Activated CD4-positive, alpha-beta T cell treated with anti-CD3 and anti-CD28 coated beads, Interleukin-2, amount 10 ng/mL, durations not matched to agents 7 days and 5 days (primary cell): ENCODE results near the gene MLH1. TPM values are rescaled to one million over a fixed set of nuclear protein-coding genes. Genes with fewer than 3 reads are reported as not detected.
"Not testable (repeated sequence)": the region's sequence is repeated elsewhere in the genome, so short reads cannot be mapped to it uniquely, and the experiment has no call there.

Experiments used
- CTCF ChIA-PET: fragments of 350-600 bp; sonication (Branson Sonifier 250); formaldehyde crosslinking; loops from one replicate; lab custom pipeline; 2021; ENCODE audit warnings: antibody characterized with exemption; lab: Charles Lee
- POLR2A ChIA-PET: fragments of 350-600 bp; sonication (Branson Sonifier 250); formaldehyde crosslinking; loops from one replicate; lab custom pipeline; 2021; ENCODE audit warnings: antibody characterized with exemption; lab: Charles Lee
- DNase-seq: peaks from one replicate; pipeline ENCODE4 v3.0.0-alpha.2; 2020
- H3K27ac Mint-ChIP-seq: one replicate; pipeline ENCODE4 v1.8.0; 2021; ENCODE audit warnings: mild to moderate bottlenecking, moderate library complexity, mixed read lengths
- H3K27me3 Mint-ChIP-seq: one replicate; pipeline ENCODE4 v1.8.0; 2021; ENCODE audit warnings: mixed read lengths
- H3K36me3 Mint-ChIP-seq: one replicate; pipeline ENCODE4 v1.8.0; 2021; ENCODE audit warnings: low read depth, mixed read lengths
- H3K4me1 Mint-ChIP-seq: one replicate; pipeline ENCODE4 v1.8.0; 2021; ENCODE audit warnings: mixed read lengths
- H3K4me3 Mint-ChIP-seq: one replicate; pipeline ENCODE4 v1.8.0; 2021; ENCODE audit warnings: mild to moderate bottlenecking, moderate library complexity, mixed read lengths
- H3K9me3 Mint-ChIP-seq: one replicate; pipeline ENCODE4 v1.8.0; 2021; ENCODE audit warnings: mixed read lengths
- total RNA-seq, 2 experiments: library from RNA; stranded (reverse); gene quantifications; one replicate each; pipeline ENCODE4 v1.2.3, GENCODE V29; 2021

The MLH1 gene
- total RNA-seq: 10 to 100 TPM; 53.2 to 64.8 TPM

DNA sequence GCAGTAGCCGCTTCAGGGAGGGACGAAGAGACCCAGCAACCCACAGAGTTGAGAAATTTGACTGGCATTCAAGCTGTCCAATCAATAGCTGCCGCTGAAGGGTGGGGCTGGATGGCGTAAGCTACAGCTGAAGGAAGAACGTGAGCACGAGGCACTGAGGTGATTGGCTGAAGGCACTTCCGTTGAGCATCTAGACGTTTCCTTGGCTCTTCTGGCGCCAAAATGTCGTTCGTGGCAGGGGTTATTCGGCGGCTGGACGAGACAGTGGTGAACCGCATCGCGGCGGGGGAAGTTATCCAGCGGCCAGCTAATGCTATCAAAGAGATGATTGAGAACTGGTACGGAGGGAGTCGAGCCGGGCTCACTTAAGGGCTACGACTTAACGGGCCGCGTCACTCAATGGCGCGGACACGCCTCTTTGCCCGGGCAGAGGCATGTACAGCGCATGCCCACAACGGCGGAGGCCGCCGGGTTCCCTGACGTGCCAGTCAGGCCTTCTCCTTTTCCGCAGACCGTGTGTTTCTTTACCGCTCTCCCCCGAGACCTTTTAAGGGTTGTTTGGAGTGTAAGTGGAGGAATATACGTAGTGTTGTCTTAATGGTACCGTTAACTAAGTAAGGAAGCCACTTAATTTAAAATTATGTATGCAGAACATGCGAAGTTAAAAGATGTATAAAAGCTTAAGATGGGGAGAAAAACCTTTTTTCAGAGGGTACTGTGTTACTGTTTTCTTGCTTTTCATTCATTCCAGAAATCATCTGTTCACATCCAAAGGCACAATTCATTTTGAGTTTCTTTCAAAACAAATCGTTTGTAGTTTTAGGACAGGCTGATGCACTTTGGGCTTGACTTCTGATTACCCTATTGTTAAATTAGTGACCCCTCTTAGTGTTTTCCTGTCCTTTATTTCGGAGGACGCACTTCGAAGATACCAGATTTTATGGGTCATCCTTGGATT lies at the start of gene MLH1:
Gene MLH1 (plus strand): TSS at position 193 of the 958 bp plus-strand sequence. CDS start 30 bp downstream, at position 223.
- Mint-ChIP-seq H3K27ac (no peak within 1 kb of the TSS), H3K9me3 (no peaks in the 10 kb centered on the region), H3K36me3 (peaks cover 45% of the 10 kb centered on the region), H3K4me3 (no peak within 1 kb of the TSS), H3K27me3 (no peaks in the 10 kb centered on the region), H3K4me1 (peaks cover 47% of the 10 kb centered on the region)
- DNase-seq: peak; percentile 94
- ChIA-PET POLR2A (interaction anchor here (0.7 to 1.2 kb wide), 3 partner anchors 24 to 417 kb away, joined by 3 to 4 read pairs (median 4); no protein-coding TSS in a partner anchor), CTCF (interaction anchor here (0.9 to 1.1 kb wide), 4 partner anchors 18 to 1003 kb away, joined by 3 read pairs; no protein-coding TSS in a partner anchor)

DNA sequence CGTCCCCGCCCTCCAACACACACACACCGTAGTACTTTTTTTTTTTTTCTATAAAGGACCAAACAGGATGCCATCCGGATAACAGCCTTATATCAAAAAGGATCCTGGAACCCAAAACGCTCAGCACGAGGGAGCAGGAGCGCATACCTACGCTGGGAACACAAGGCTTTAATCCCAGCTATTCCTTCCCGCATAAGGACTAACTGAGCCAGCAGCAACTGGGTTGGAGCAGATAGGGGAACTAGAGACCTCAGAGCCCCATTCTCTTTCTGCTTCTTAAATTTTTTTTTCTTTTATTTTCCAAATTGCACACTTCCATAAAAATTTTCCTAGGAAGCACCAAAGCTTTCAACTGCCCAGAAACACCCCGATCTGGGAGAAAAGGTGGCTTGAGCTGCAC lies 49.7 kb upstream of the MLH1 start:
- no peak for DNase-seq
- H3K27me3 Mint-ChIP-seq: peaks cover 2% of the 10 kb centered on the region
- peak overlapping the region; percentile 76 for H3K4me3 Mint-ChIP-seq
- peaks cover 13% of the 10 kb centered on the region for H3K4me1 Mint-ChIP-seq
- CTCF ChIA-PET: interaction anchor here (0.9 to 1.9 kb wide), 4 partner anchors 12 to 38 kb away, joined by 3 to 7 read pairs (median 6); no protein-coding TSS in a partner anchor
- H3K9me3 Mint-ChIP-seq: peaks cover 16% of the 10 kb centered on the region
- POLR2A ChIA-PET: interaction anchor here (0.5 kb wide), 1 partner anchor 106 kb away, joined by 4 read pairs; no protein-coding TSS in a partner anchor
- peaks cover 9% of the 10 kb centered on the region for H3K36me3 Mint-ChIP-seq
- H3K27ac Mint-ChIP-seq: peak overlapping the region; percentile 78

DNA sequence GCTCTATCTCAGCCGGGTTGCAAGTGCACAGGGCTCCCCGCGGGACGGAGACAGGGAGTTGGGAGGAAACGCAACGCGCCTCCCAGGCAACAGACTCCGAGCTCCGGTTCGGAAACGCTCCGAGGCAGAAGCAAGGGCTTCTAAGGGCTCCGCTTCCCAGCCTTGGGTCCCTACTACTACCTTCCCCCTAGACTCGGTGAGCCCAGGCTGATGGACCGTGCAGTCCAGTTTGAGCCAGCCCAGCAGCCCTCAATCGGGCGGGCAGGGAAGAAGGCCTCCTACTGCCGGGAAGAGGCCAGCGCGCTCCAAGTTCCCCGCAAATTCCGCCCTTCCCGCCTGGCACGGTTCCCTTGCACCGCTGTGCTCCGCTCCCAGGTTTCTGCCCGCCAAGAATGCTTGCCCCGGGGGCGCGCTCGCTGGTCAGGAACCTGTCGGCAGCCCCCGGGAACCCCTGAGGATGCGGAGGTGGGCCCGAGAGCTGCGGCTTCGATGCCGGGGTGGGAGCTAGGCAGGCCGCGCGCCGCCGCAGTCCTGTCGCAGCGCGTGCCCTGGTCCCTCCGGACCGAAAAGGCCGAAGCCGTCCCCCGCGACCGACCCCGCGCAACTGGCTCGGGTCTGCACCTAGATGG lies 49.2 kb upstream of the MLH1 start:
- peaks cover 19% of the 10 kb centered on the region for H3K9me3 Mint-ChIP-seq
- ChIA-PET CTCF (interaction anchor here (0.6 to 1.9 kb wide), 12 partner anchors 10 to 111 kb away, joined by 3 to 7 read pairs (median 4); no protein-coding TSS in a partner anchor), POLR2A (no interaction called here)
- H3K27me3 Mint-ChIP-seq: peaks cover 4% of the 10 kb centered on the region
- H3K4me3 Mint-ChIP-seq: peak overlapping the region; percentile 76
- peaks cover 12% of the 10 kb centered on the region for H3K36me3 Mint-ChIP-seq
- DNase-seq: peak; percentile 21
- H3K4me1 Mint-ChIP-seq: peaks cover 13% of the 10 kb centered on the region
- peak overlapping the region; percentile 78 for H3K27ac Mint-ChIP-seq

DNA sequence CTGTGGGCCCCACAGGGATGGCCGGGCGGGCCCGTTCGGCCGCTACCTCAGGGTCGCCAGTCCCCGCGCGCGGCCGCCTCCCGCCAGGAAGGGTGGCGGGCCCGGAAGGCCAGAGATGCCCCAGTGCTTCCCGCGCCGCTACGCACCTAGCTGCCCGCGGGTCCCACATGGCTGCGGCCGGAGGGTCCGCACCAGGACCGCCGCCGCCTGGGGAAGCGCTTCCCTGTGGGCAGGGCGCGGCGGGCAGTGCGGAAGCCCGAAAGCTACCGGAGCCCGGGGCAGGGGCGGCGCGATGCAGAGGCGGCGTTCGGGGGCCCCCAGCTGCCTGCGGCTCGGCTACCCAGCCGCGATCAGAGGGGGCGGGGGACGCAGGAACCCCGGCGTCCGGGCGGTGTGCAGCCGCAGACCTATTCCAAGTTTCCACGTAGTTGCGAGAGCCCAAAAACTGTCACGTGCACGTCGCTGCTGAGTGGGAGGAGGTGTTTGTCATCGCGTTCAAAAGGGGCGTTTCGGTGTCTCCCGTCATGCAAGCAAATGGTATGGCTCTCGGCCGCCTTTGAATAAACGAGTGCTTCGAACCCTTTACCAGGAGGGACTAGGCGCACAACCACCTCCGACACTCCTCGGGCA lies 48.6 kb upstream of the MLH1 start, which contains the start of gene TRANK1:
Gene TRANK1 (minus strand): TSS at position 414 of the 630 bp plus-strand sequence. CDS start 245 bp downstream, at position 169.
- peaks cover 13% of the 10 kb centered on the region for H3K4me1 Mint-ChIP-seq
- CTCF ChIA-PET: interaction anchor here (0.6 to 1.9 kb wide), 10 partner anchors 11 to 111 kb away, joined by 3 to 7 read pairs (median 4); no protein-coding TSS in a partner anchor
- POLR2A ChIA-PET: no interaction called here
- H3K36me3 Mint-ChIP-seq: peaks cover 14% of the 10 kb centered on the region
- peak within 1 kb of the TSS; percentile 86 for H3K27ac Mint-ChIP-seq
- peak; percentile 80 for DNase-seq
- peak within 1 kb of the TSS; percentile 76 for H3K4me3 Mint-ChIP-seq
- H3K27me3 Mint-ChIP-seq: peaks cover 10% of the 10 kb centered on the region
- peaks cover 24% of the 10 kb centered on the region for H3K9me3 Mint-ChIP-seq

DNA sequence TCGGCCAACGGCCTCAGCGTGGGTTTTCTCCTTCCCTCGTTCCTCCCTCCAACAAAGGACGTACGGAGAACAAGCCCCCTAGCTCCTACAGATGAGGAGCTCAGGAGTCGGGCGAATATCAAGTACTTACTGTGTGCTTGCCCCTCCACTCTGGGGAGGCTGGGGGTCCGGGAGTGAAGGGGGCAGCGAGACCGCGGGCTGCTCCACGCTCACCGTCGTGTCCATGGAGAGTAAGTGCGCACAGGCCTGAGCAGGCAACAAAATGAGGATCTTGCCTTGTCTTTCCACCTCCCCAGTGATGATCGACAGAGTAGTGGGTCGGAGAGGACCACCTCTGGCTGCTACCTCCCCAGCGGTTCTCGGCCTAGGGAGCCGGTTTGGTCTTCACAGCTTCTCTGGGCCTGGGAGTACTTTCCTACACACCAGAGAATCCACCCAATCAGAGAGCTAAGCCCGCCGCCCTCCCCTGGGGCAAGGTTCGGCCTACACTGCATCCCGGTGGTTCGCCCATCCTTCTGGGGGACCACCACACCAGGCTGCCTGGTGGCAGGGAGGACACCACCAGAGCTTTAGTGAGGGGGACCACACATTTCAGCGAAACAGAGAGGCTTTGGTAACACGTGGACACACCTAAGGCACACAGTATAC lies 47.9 kb upstream of the MLH1 start:
- Mint-ChIP-seq H3K4me1 (peaks cover 13% of the 10 kb centered on the region), H3K27me3 (peaks cover 11% of the 10 kb centered on the region), H3K36me3 (peaks cover 14% of the 10 kb centered on the region), H3K4me3 (peak overlapping the region; percentile 74), H3K9me3 (peaks cover 24% of the 10 kb centered on the region), H3K27ac (peak overlapping the region; percentile 86)
- POLR2A ChIA-PET: no interaction called here
- no peak for DNase-seq
- CTCF ChIA-PET: interaction anchor here (0.6 to 1.9 kb wide), 8 partner anchors 9 to 250 kb away, joined by 3 to 7 read pairs (median 4); no protein-coding TSS in a partner anchor

DNA sequence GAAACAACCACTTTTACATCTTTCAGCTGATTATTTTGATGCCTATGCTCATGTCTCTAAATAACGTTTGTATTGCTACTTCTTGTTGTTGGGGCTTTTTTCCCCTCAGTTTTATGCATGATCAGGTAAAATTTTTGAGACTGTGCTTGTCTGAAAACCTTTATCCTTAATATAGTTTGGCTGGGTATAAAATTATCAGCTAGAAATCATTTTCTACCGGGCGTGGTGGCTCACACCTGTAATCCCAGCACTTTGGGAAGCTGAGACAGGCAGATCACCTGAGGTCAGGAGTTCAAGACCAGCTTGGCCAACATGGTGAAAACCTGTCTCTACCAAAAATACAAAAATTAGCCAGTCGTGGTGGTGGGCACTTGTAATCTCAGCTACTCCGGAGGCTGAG lies 45.5 kb upstream of the MLH1 start:
- Mint-ChIP-seq H3K9me3 (peaks cover 24% of the 10 kb centered on the region), H3K36me3 (peaks cover 14% of the 10 kb centered on the region), H3K4me1 (peaks cover 13% of the 10 kb centered on the region), H3K27me3 (peaks cover 11% of the 10 kb centered on the region)
- H3K4me3 Mint-ChIP-seq, DNase-seq, POLR2A ChIA-PET, H3K27ac Mint-ChIP-seq: not testable (repeated sequence)
- CTCF ChIA-PET: interaction anchor here (1.3 to 1.7 kb wide), 2 partner anchors 10 to 33 kb away, joined by 4 read pairs; no protein-coding TSS in a partner anchor

DNA sequence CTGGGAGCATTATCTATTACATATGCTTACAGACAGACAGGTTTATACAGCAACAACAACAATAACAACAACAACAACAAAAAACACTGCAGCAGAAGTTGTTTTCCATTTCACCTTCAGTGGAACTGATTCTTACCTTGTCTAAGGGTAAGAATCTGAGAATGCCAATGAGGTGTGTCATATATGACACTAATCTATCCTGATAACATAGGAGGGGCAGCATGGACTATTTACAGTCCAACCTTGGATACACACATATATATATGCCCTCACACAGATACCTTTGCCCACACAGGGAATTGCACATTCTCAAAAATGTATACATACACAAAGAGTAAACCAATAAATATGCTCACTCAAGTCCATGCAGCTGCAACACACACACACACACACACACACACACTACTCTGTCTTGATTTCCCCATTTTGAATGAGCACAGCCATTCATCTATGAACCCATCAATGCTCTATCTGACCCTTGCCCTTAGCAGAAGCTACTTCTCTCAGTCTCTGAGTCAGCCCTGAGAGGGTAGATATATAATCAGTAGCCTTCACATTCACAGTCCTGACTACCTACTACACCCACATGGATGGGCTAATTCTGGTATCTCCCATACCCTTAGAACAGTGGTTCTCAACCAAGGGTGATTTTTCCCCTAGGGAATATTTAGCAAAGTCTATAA lies 38.7 kb upstream of the MLH1 start:
- DNase-seq: no peak
- Mint-ChIP-seq H3K27ac (no peak overlapping the region), H3K9me3 (peaks cover under 1% of the 10 kb centered on the region), H3K4me3 (no peak overlapping the region), H3K36me3 (no peaks in the 10 kb centered on the region), H3K4me1 (peaks cover 15% of the 10 kb centered on the region), H3K27me3 (peaks cover 2% of the 10 kb centered on the region)
- ChIA-PET CTCF (interaction anchor here (0.6 to 0.8 kb wide), 2 partner anchors 9 to 47 kb away, joined by 3 to 4 read pairs; no protein-coding TSS in a partner anchor), POLR2A (no interaction called here)

DNA sequence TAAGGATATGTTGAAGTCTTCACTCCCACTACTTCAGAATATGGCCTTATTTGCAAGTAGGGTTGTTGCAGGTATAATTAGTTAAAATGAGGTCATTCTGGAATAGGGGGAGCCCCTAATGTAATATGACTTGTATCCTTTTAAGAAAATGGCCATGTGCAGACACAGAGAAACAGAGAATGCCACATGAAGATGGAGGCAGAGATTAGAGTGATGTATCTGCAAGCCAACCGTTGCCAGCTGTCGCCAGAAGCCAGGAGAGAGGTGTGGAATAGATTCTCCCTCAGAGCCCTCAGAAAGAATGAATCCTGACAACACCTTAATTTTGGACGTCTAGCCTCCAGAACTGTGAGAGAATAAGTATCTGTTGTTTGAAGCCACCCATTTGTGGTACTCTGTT lies 37.2 kb upstream of the MLH1 start:
- DNase-seq: no peak
- no peaks in the 10 kb centered on the region for H3K36me3 Mint-ChIP-seq
- H3K27me3 Mint-ChIP-seq: no peaks in the 10 kb centered on the region
- CTCF ChIA-PET: interaction anchor here (0.6 to 1.7 kb wide), 3 partner anchors 10 to 50 kb away, joined by 3 to 5 read pairs (median 4); no protein-coding TSS in a partner anchor
- peaks cover 15% of the 10 kb centered on the region for H3K4me1 Mint-ChIP-seq
- POLR2A ChIA-PET: no interaction called here
- H3K27ac Mint-ChIP-seq: no peak overlapping the region
- H3K4me3 Mint-ChIP-seq: no peak overlapping the region
- H3K9me3 Mint-ChIP-seq: no peaks in the 10 kb centered on the region

DNA sequence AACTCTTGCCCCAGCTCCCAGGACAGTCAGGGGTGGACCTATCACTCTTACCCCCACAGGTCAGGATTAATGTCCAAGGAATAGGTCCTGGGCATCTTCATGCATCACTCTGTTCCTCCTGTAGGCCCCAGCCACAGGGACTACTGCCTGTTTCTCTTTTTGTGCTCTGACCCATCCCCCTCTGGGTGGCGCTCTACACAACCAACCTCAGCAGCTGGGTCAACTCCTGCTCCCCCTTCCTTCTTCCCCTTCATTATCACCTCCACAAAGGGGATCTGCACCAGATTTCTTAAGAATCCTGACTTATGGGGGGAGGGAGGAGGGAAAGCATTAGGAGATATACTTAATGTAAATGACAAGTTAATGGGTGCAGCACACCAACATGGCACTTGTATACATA lies 36.3 kb upstream of the MLH1 start:
- H3K27me3 Mint-ChIP-seq: no peaks in the 10 kb centered on the region
- no peaks in the 10 kb centered on the region for H3K36me3 Mint-ChIP-seq
- ChIA-PET CTCF (interaction anchor here (1.0 to 2.0 kb wide), 7 partner anchors 9 to 20 kb away, joined by 3 to 10 read pairs (median 4); no protein-coding TSS in a partner anchor), POLR2A (no interaction called here)
- no peak overlapping the region for H3K4me3 Mint-ChIP-seq
- H3K4me1 Mint-ChIP-seq: peaks cover 15% of the 10 kb centered on the region
- H3K9me3 Mint-ChIP-seq: no peaks in the 10 kb centered on the region
- no peak overlapping the region for H3K27ac Mint-ChIP-seq
- no peak for DNase-seq

DNA sequence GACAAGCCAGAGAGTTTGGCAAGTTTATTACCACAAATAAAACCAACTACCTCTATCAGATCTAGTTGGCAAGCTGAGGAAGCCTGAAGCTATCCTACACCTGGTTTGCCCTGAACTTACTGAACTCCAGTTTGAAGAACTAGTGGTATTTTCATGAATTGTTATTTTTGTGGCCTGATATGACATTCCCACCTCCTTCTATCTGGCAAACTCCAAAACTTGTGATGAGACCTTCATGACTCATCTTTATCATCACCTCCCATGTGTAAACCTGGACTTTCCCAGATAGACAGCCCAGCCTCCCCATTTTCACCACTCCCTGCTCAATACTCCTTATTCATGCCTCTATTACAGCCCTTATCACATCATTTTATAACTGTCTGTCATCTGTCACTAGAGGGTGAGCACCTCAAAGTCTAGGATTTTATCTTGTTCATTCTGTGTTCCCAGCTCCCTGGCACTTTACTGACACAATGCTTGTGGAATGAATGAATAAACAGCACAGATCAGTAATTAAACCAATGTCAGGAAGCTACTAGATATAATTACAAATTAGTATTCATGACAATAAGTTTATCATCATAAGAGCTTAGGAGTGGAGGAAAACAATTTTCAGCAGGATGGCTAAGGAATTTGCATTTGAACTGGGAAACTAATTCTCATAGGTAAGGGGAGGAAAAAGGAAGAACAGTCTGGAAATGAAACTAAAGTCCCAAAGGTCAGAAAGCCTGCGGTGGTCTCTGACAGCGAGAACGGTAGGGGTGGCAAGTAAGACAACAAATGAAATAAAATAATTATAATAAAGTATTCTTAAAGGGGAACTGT lies 35.2 kb upstream of the MLH1 start:
- POLR2A ChIA-PET: no interaction called here
- Mint-ChIP-seq H3K27me3 (no peaks in the 10 kb centered on the region), H3K4me1 (peaks cover 15% of the 10 kb centered on the region), H3K36me3 (no peaks in the 10 kb centered on the region), H3K9me3 (no peaks in the 10 kb centered on the region), H3K4me3 (no peak overlapping the region), H3K27ac (no peak overlapping the region)
- CTCF ChIA-PET: interaction anchor here (0.6 to 2.0 kb wide), 27 partner anchors 10 to 182 kb away, joined by 3 to 10 read pairs (median 4); partner anchors contain the start of genes EPM2AIP1 and TRANK1
- DNase-seq: no peak
